GM19452 (cell line): ENCODE measurements around the gene PLEKHJ1.

Experiments
- ATAC-seq: cut with Tn5 transposase; IDR thresholded peaks from one replicate; pipeline ENCODE4 v1.9.1; 2021; ENCODE audit not compliant: unreplicated experiment

The PLEKHJ1 gene

GRCh38 chr19:2237051-2237868, 1.1 kb upstream of the PLEKHJ1 start:
- ATAC-seq: no peak

GRCh38 chr19:2236064-2236313, 140 bp downstream of the PLEKHJ1 start:
- no peak for ATAC-seq

- ATAC-seq: peak; percentile 11
Observed at GRCh38 chr19:2235381-2236063, 607 bp downstream of the PLEKHJ1 start.

- ATAC-seq: no peak
Observed at GRCh38 chr19:2234996-2235380, 1.1 kb downstream of the PLEKHJ1 start.

- ATAC-seq: no peak
Observed at GRCh38 chr19:2233601-2234280, 2.4 kb downstream of the PLEKHJ1 start.

GRCh38 chr19:2232286-2233151, 3.6 kb downstream of the PLEKHJ1 start:
- no peak for ATAC-seq

GRCh38 chr19:2231621-2232221, 4.4 kb downstream of the PLEKHJ1 start:
- ATAC-seq: no peak

- ATAC-seq: no peak
Observed at GRCh38 chr19:2230807-2231533, 5.2 kb downstream of the PLEKHJ1 start.

GRCh38 chr19:2230033-2230531, 6.0 kb downstream of the PLEKHJ1 start:
- ATAC-seq: no peak

- ATAC-seq: no peak
Observed at GRCh38 chr19:2229103-2230032, 6.8 kb downstream of the PLEKHJ1 start.

- no peak for ATAC-seq
Observed at GRCh38 chr19:2228157-2229030, 7.7 kb downstream of the PLEKHJ1 start.

- ATAC-seq: no peak
Observed at GRCh38 chr19:2227415-2228156, 8.5 kb downstream of the PLEKHJ1 start.

GRCh38 chr19:2226840-2227360, 9.2 kb downstream of the PLEKHJ1 start:
- no peak for ATAC-seq

GRCh38 chr19:2226051-2226839, 9.9 kb downstream of the PLEKHJ1 start:
- ATAC-seq: no peak

- no peak for ATAC-seq
Observed at GRCh38 chr19:2225415-2226050, 10.6 kb downstream of the PLEKHJ1 start.
